GM18861 (cell line): ENCODE data around the gene RAB11A.

Experiments
- ATAC-seq: cut with Tn5 transposase; IDR thresholded peaks from one replicate; pipeline ENCODE4 v1.9.1; 2021; ENCODE audit not compliant: unreplicated experiment

Gene RAB11A

DNA sequence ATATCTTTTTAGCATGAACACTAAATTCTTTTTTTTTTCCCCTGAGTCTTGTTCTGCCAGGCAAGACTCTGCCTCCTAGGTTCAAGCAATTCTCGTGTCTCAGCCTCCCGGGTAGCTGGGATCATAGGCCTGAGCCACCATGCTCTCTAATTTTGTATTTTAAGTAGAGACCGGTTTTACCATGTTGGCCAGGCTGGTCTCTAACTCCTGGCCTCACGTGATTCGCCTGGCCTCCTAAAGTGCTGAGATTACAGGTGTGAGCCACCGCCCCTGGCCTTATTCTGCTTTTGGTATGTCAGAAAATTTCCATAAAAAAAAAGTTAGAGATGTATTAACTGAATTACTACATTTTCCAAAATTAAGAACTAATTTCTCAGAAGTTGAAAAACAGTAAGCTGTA is 14.3 kb downstream of the RAB11A start:
- no peak for ATAC-seq

DNA sequence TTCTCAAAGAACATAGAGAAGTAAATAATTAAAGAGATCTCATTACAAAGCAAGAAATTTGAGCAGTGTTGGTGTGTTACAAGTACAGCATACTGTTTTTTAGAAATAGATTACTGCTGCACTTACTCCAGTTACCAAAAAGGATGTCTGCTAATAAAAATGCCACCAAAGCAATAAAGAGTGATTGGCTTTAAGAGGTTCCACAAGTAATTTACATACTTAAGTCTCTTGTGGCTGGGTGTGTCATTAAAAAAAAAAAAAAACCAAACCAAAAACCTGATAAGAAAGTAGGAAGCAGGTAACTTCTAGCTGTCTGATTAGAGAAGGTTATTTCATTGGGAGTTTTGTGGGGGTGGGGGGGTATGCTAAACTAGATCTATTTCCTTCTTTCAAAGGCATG is 15.2 kb downstream of the RAB11A start:
- ATAC-seq = no peak

DNA sequence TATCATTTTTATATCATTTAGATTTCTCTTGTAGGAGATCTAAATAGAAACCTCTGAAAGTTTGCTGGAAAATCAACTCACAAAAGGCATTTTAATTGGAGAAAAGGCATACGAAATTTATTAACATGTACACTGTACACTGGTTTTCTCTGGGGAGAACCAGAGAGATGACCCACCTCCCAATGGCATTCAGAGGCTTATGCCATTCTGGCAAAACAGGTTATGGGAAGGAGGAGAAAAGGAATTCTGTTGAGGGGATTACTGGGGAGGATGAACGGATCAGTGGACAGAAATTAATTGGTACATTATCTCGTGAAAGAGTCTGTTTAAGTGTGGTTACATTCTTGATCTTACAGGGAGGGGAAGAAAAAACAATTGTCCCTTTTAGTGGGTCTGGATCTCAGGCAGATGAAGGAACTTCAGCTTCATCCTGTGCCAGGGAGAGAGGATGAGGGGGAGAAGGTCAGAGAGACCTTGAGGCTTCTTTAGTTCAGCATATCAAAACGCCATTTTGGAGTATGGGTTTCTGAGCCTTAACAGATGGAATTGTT is 16.5 kb downstream of the RAB11A start:
- ATAC-seq = no peak

DNA sequence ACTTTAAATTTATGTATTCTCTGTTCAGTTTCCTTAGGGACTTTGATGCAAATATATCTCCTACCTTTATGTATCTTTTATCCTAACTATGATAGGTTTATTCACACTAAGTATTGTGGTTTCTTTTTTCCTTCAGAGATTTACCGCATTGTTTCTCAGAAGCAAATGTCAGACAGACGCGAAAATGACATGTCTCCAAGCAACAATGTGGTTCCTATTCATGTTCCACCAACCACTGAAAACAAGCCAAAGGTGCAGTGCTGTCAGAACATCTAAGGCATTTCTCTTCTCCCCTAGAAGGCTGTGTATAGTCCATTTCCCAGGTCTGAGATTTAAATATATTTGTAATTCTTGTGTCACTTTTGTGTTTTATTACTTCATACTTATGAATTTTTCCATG is 18.3 kb downstream of the RAB11A start:
- no peak for ATAC-seq

DNA sequence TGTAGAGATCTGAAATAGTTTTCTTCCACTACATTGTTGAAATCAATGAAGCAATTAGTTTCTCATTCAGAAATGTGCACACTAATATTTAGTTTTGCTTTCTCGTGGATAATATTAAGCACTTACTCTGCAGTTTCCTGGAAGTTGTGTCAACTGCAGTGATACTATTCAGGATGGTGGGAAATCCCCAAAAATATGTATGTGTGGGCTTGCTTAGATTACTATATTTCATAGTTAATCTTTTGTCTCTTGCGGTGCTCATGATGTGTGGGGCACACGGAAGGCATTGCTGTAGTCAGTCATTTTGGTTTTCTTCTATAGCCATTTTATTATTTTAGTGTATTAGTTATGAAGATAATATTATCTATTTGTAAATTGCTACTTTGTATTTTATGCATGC is 19.7 kb downstream of the RAB11A start:
- ATAC-seq = no peak

DNA sequence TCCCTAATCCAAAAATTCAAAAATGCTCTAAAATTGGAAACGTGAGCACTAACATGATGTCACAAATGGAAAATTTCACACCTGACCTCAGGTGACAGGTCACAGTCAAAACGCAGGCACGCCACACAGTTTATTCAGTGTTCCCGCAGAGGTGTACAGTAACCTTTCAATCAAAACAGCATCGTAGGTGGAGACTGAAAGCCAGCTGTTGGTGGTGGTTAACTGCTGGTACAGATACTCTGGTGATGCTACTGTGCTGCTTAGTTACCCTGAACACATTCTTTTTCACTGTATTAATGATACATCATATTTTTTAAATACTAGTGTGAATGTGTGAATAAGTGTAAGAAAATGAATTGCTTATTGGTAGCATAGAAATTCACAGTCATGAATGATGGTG is 23.8 kb downstream of the RAB11A start:
- no peak for ATAC-seq

DNA sequence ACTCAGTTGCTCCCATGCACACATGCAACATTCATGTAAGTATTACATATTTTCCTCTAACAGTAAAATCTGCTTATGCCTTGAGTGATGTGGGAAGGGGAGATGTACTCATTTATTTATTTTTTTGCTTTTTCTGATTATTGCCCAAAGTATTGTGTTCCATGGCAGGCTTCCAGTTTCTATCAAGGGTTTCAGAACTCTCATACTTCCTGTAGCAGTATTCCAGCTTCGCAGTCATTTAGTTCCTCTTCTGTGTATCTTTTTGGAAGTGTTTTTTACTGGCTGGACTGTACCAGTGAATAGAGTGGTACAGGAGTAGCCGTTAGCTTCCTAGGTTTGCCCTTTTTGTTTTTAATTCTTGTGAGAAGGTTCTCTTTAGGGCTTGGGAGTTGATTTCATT is 26.9 kb downstream of the RAB11A start:
- no peak for ATAC-seq

DNA sequence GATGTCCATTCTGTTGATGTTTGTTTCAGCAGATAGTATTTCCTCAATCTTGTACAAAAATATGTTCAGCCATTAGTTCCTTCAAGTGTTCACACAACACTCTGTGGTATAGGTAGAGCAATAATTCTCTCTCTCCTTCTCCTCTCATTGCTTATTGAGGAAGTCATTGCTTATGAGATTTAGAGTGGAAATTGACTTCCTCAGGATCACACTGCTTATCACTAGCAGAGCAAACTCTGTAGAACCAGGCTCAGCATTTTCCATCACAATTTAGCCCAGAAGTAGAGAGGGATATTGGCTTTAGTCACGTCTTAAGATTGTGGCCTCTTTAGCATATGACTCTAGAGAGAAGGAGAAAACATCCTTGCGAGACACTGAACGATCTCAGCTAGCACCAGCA is 31.2 kb downstream of the RAB11A start:
- ATAC-seq = no peak

DNA sequence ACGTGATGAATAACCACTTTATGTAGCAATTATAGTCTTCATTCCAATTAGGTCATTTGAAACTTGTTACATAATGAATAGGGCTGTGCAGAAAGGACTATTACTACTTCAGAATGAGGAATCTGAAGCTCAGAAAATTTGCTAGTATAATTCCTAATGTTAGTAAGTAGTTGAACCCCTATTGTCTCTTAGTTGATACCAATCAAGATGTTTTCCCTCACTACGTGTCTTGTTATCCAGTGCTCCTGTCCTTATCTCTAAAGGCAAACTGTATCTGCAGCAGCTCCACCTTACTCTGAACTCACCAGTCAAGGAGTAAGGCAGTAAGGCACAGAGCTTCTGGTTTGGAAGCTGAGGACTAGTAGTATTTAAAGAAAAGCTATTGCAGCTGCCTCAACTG is 32.0 kb downstream of the RAB11A start:
- no peak for ATAC-seq

DNA sequence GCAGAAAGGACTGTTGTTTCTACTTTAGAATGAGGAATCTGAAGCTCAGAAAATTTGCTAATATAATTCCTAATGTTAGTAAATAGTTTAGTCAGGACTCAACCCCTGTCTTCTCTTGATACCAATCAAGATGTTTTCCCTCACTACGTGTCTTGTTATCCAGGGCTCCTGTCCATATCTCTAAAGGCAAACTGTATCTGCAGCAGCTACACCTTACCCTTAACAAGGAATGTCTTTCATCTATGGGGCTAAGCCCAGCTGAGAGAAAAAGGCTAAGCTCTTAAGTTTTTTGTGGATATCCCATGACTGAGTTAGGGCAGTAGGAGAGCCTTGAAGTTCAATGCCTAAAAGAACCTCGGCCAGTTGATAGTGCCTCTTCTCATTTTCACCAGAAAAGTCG is 32.5 kb downstream of the RAB11A start:
- no peak for ATAC-seq

DNA sequence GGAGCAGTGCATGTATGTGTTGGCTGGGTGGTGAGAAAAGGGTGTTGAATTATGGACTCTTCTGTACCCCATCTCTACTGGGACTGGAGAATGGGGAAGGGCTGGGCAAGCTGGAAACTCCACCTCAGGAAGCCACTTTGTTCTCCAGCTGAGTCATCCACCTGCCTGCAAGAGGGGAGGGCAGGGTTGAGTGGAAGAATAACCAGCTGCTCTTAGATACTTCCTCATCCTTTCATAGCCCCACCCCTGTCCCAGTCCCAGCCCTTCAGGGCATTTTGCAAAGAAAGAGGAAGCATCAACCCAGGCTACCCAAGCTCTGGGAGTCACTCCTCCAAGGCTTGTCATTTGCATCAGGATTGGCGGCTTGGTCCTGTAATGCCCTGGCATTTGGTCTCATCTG is 33.1 kb downstream of the RAB11A start:
- ATAC-seq = peak; percentile 66

DNA sequence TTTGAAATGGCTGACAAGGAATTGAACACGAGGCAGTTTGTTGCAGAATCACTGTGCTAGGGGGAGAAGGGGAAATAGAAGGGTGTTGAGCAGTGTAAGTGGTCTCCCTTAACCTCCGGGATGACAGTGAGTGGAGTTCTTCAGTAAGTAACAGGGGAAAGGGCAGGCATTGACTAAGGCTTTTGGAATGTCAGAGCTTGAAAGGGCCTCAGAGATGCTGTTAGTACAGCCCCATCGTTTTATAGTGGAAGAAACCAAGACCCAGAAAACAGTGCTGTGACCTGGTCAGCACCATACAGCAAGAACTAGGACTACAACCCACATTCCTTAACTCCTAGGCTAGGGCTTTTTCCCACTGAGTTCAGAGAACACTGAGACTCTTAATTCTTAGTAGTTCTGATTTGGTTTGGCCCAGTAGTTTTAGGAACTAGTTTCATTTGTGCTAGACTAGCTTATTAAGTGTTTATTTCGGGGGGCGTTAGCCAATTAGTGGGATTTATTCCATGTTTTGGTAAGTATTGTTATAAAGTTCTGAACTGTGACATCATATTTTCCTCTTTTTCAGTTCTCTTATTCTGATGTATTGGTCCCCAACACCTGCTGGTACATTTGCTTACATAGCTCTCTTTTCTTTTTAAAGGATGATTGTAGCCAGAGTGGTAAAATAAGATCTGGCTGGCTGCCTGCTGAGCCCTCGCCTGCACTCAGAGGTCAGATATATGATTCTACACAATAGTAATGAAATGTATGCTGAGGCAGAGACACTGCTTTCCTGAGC is 34.2 kb downstream of the RAB11A start:
- no peak for ATAC-seq

DNA sequence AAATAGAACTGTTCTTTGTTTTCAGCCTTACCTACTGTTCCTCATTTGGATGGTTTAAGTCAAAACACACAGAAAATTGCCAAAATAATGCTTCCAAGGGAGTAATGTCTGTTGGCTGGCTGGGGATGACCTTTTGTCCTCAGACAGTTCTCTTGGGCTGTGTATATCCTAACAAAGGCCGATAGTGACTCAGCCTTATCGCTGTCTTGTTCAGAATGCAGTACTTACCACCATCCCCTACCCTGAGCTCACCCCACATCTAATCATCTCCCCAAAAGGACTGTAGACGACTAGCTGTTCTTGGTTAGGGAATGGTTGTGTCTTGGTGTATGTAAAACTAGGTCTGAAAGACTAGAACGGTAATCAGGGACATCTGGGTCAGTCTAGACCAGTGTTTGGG is 35.0 kb downstream of the RAB11A start:
- ATAC-seq = no peak

DNA sequence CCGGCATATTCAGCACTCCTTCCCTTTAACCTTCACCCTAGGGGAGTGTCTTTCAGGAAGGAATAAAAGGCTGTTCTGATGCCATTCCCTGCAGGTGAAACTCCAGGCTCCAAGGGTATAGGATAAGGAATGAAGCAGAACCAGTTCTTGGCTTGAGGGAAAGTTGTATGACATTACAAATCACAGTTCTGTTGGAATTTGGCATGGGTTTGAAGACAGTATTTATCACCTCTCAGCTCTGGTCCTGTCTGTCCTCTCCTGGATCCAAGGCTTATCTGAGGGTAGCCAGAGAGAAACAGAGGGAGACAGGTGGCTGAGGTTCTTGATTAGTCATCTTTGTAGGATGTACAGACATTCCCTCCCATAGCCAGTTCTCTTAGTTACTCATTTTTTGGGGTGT is 37.1 kb downstream of the RAB11A start:
- ATAC-seq = no peak

DNA sequence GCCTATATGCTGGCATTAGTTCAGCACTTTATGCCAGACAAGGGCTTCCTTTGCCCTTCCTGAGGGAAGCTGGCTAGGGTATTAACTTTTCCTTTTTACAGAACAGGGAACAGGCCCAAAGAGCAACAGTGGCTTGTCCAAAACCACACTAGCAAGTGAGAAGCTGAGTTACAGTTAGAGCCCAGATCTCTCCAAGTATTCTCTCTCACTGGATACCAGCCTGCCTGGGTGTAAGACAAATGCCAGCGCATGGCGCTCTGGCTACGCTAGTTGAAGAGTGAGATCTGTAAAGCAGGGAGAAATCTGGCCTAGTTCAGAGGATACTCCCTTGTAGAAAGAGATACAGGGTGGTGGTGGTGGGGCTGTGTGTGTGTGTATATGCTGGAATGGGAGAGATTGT is 38.4 kb downstream of the RAB11A start:
- no peak for ATAC-seq

DNA sequence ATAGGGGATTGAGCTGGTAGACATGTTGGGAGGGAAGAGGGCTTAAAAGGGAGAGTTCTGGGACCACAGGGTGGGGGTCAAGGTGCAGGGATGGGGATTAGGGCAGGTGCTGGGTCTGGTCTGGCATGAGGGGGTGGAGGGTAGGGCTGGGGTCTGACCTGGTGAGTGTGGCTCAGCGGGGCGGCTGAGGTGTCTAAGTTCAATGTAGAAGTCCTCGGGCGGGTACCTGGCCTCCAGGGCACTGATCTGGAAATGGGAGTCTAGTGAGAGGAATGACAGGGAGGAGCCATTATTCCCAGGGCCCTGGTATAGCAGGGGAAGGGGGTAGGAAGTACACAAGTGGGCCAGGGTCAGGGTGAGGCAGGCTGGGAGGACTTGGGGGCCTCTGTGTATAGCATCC is 39.6 kb downstream of the RAB11A start:
- no peak for ATAC-seq

DNA sequence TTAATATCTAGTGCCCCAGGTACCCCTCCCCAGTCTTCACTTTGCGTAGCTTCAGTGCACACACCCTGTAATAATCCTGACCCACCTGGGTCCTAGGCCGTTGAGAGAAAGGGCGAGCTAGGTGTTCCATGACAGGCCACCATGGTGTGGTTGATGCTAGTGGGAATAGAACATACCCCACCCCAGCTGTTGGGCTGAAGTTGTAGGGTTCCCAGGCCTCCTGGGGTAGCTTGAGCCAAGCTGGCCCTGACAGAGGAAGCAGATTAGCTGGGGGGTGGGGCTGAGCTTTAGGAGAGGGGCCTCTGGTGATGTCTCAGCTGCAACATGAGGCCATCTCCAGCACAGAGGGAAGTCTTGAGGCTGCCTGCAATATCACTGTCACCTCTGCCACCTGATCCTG is 40.5 kb downstream of the RAB11A start:
- no peak for ATAC-seq

DNA sequence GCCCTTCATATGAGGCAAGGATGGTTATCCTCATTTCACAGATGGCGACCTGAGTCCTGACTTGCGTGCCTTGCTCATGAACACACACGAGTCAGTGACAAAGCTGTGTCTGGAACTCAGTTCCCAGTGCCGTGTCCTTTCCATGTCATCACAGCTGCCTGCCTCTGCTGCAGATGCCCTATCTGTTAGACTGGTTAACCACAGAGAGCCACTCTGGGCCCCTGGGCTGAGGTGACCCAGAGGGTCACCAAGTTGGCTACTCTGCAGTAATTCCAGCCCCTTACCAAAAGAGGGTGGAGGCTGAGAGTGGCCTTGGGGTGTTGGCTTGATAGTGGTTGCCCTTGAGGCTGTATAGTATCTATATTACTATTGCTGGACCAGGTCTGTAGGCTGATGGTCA is 41.0 kb downstream of the RAB11A start:
- ATAC-seq = no peak

DNA sequence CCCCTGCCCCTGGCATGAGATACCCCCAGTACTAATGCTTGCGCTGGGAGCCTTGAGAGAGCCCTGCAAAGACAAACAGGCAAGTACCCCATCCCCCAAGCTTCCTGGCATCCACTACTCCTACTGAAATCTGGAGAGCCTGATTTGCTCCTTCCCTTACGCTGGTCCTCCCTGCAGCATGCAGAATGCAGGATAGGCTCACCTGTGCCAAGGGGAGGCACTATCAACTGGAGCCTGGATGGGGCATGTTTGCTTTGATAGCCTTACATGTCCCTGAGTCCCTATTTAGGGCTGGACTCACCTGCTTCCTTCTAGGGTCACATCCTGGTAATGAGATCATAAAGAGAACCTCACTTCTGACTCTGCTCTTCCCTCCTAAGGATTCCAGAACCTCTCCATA is 42.9 kb downstream of the RAB11A start:
- ATAC-seq = no peak

DNA sequence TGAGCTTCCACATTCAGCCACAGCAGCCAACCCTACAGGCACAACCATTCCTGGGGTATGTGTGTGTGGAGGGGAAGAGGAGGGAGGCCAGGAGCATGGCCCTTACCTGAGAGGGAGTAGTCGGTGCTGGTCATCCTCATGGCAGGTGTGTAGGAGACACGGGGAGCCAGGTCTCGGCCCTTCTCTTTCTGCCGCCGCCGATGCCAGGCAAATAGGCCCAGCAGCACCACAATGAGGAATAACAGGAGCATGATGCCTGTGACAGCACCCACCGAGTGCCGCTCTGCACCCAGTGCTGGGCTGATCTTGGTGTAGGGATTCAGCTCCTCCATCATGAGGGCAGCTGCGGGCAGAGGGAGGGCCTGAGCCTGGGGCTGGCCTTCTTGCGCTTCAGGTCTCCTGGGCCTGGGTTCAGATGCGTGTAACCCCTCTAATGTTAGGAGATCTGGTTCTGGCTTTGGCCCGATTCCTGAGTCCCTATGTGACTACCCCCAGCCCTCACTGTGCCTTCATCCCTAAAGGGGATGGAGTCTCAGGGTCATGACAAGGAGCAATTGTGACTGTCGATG is 44.4 kb downstream of the RAB11A start:
- ATAC-seq = no peak

DNA sequence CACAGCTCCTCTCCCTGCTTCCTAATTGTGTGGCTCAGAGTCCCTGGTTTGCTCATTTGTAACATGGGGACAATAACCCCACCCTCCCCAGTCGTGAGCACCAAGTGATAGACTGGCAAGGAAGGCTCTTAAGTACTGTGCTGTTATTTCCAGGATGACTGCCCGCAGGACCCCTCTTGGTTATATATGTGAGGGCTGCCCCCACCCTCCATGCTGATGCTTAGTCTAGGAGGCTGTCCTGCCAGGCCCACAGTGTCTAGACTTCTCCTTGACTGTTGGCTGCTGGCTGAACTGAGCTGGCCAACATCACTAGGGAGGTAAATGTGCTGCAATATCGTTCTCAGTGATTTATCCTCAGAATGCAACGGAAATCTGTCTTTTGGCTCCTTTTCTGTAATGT is 45.1 kb downstream of the RAB11A start:
- ATAC-seq = no peak

DNA sequence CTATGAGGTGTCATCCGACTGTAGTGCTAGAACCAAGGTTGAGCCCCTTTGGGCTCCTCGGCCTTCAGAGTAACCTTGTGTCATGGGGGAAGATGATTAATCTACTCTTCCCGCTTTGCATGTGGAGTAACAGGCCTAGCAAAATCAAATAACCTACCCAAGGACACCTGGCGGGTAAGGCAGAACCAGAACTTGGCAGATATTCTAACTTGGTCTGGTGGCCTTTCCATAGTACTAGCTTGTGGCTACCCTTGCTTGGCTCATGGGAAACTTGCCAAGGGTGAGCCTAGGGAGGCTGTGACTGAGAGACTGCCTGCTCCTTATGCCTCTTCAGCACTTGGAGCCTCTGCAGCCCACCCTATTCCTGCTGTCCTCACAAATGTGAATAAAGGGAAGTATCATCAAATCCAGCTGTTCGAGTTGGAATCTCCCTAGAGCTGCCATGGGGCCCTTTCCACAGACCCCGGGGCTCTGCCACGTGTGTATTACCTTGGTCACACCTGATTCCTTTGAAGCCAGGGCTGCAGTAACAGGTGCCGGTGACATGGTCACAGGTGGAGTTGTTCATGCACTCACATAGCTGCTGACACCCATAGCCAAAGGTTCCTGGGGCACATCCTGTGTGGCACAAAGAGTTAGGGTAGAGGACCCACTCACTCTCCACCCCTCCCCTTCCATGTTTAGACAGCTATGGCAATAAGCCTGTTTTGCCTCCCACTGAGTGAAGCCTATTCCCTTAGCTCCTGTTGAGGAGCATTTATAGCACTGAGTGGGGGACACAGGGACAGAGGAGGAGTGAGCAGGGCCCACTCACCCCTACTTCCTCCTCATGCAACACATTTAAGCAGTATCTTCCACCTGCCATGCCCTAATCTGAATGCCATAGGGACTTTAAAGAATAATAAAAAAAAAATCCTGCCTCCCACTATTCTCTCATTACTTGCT is 46.0 kb downstream of the RAB11A start:
- ATAC-seq = no peak
